ENCODE measurements around the gene RAB37. TPM values are rescaled to one million over a fixed set of nuclear protein-coding genes. Genes with fewer than 3 reads are reported as not detected.

RAB37 gene
- total and polyA plus RNA-seq, 4 donors: 2.5 to 6.9 (median 4.3) TPM

- WGBS (ENCODE audit: insufficient coverage): 76% methylated on average over 10 of the region's 12 CpGs
These were observed 4.8 kb upstream of the RAB37 start for GRCh38 chr17:74732042-74732867.

GRCh38 chr17:74733365-74734122 lies 3.5 kb upstream of the RAB37 start:
- whole genome bisulfite sequencing (ENCODE audit: insufficient coverage): 58% methylated on average over 9 of the region's 9 CpGs
- Histone ChIP-seq H3K4me3 (ENCODE audit: low read depth, low read length) (no peak overlapping the region), H3K4me1 (ENCODE audit: control insufficient read depth, insufficient read depth, low read length) (peaks cover 24% of the 10 kb centered on the region), H3K27me3 (ENCODE audit: control insufficient read depth, insufficient read depth, low read length) (peaks cover 47% of the 10 kb centered on the region), H3K36me3 (ENCODE audit: control insufficient read depth, insufficient read depth, low read length) (no peaks in the 10 kb centered on the region), H3K27ac (ENCODE audit: low read depth, low read length) (no peak overlapping the region), H3K9me3 (ENCODE audit: control insufficient read depth, insufficient read depth, low read length) (no peaks in the 10 kb centered on the region)
- no peak for DNase-seq (ENCODE audit: low read depth in 4 of 6, low spot score in 6 of 6)

More at GRCh38 chr17:74732042-74732867, 4.8 kb upstream of the RAB37 start:
- Histone ChIP-seq H3K4me1 (ENCODE audit: control insufficient read depth, insufficient read depth, low read length) (peaks cover 11% of the 10 kb centered on the region), H3K9me3 (ENCODE audit: control insufficient read depth, insufficient read depth, low read length) (no peaks in the 10 kb centered on the region), H3K27me3 (ENCODE audit: control insufficient read depth, insufficient read depth, low read length) (peaks cover 34% of the 10 kb centered on the region), H3K27ac (ENCODE audit: low read depth, low read length) (no peak overlapping the region), H3K4me3 (ENCODE audit: low read depth, low read length) (no peak overlapping the region), H3K36me3 (ENCODE audit: control insufficient read depth, insufficient read depth, low read length) (no peaks in the 10 kb centered on the region)
- DNase-seq (ENCODE audit: low read depth in 4 of 6, low spot score in 6 of 6): no peak

GRCh38 chr17:74734256-74734655 lies 2.8 kb upstream of the RAB37 start:
- Histone ChIP-seq H3K9me3 (ENCODE audit: control insufficient read depth, insufficient read depth, low read length) (no peaks in the 10 kb centered on the region), H3K36me3 (ENCODE audit: control insufficient read depth, insufficient read depth, low read length) (no peaks in the 10 kb centered on the region), H3K27ac (ENCODE audit: low read depth, low read length) (no peak overlapping the region), H3K4me3 (ENCODE audit: low read depth, low read length) (no peak overlapping the region), H3K27me3 (ENCODE audit: control insufficient read depth, insufficient read depth, low read length) (peaks cover 54% of the 10 kb centered on the region), H3K4me1 (ENCODE audit: control insufficient read depth, insufficient read depth, low read length) (peaks cover 26% of the 10 kb centered on the region)
- 100% methylated on average over 1 of the region's 3 CpGs for WGBS (ENCODE audit: insufficient coverage)
- DNase-seq (ENCODE audit: low read depth in 4 of 6, low spot score in 6 of 6): no peak

- no peak overlapping the region for H3K27ac ChIP-seq (ENCODE audit: low read depth, low read length)
- H3K4me1 ChIP-seq (ENCODE audit: control insufficient read depth, insufficient read depth, low read length): peaks cover 26% of the 10 kb centered on the region
- H3K27me3 ChIP-seq (ENCODE audit: control insufficient read depth, insufficient read depth, low read length): peaks cover 65% of the 10 kb centered on the region
- 2% methylated on average over 32 of the region's 38 CpGs for WGBS (ENCODE audit: insufficient coverage)
- H3K4me3 ChIP-seq (ENCODE audit: low read depth, low read length): no peak overlapping the region
- no peak for DNase-seq (ENCODE audit: low read depth in 4 of 6, low spot score in 6 of 6)
- H3K36me3 ChIP-seq (ENCODE audit: control insufficient read depth, insufficient read depth, low read length): no peaks in the 10 kb centered on the region
- H3K9me3 ChIP-seq (ENCODE audit: control insufficient read depth, insufficient read depth, low read length): no peaks in the 10 kb centered on the region
These were observed 419 bp downstream of the RAB37 start for GRCh38 chr17:74737299-74738050.

- H3K27me3 ChIP-seq (ENCODE audit: control insufficient read depth, insufficient read depth, low read length): peaks cover 64% of the 10 kb centered on the region
- WGBS (ENCODE audit: insufficient coverage): 47% methylated on average over 13 of the region's 16 CpGs
- no peak overlapping the region for H3K4me3 ChIP-seq (ENCODE audit: low read depth, low read length)
These were observed 1.3 kb downstream of the RAB37 start for GRCh38 chr17:74738051-74738996.

GRCh38 chr17:74739227-74739831 lies 2.3 kb downstream of the RAB37 start:
- Histone ChIP-seq H3K4me1 (ENCODE audit: control insufficient read depth, insufficient read depth, low read length) (peaks cover 28% of the 10 kb centered on the region), H3K27me3 (ENCODE audit: control insufficient read depth, insufficient read depth, low read length) (peaks cover 56% of the 10 kb centered on the region), H3K27ac (ENCODE audit: low read depth, low read length) (no peak overlapping the region), H3K36me3 (ENCODE audit: control insufficient read depth, insufficient read depth, low read length) (no peaks in the 10 kb centered on the region), H3K9me3 (ENCODE audit: control insufficient read depth, insufficient read depth, low read length) (no peaks in the 10 kb centered on the region), H3K4me3 (ENCODE audit: low read depth, low read length) (no peak overlapping the region)
- DNase-seq (ENCODE audit: low read depth in 4 of 6, low spot score in 6 of 6): no peak
- 88% methylated on average over 4 of the region's 12 CpGs for WGBS (ENCODE audit: insufficient coverage)

More at GRCh38 chr17:74738051-74738996, 1.3 kb downstream of the RAB37 start:
- DNase-seq (ENCODE audit: low read depth in 4 of 6, low spot score in 6 of 6): no peak
- Histone ChIP-seq H3K36me3 (ENCODE audit: control insufficient read depth, insufficient read depth, low read length) (no peaks in the 10 kb centered on the region), H3K27ac (ENCODE audit: low read depth, low read length) (no peak overlapping the region), H3K9me3 (ENCODE audit: control insufficient read depth, insufficient read depth, low read length) (no peaks in the 10 kb centered on the region), H3K4me1 (ENCODE audit: control insufficient read depth, insufficient read depth, low read length) (peaks cover 26% of the 10 kb centered on the region)

GRCh38 chr17:74740173-74740572 lies 3.1 kb downstream of the RAB37 start:
- Histone ChIP-seq H3K27ac (ENCODE audit: low read depth, low read length) (no peak overlapping the region), H3K27me3 (ENCODE audit: control insufficient read depth, insufficient read depth, low read length) (peaks cover 61% of the 10 kb centered on the region), H3K9me3 (ENCODE audit: control insufficient read depth, insufficient read depth, low read length) (no peaks in the 10 kb centered on the region), H3K4me3 (ENCODE audit: low read depth, low read length) (no peak overlapping the region), H3K4me1 (ENCODE audit: control insufficient read depth, insufficient read depth, low read length) (peaks cover 37% of the 10 kb centered on the region), H3K36me3 (ENCODE audit: control insufficient read depth, insufficient read depth, low read length) (no peaks in the 10 kb centered on the region)
- 74% methylated on average over 5 of the region's 6 CpGs for WGBS (ENCODE audit: insufficient coverage)
- no peak for DNase-seq (ENCODE audit: low read depth in 4 of 6, low spot score in 6 of 6)

- 91% methylated on average over 17 of the region's 17 CpGs for WGBS (ENCODE audit: insufficient coverage)
- Histone ChIP-seq H3K27ac (ENCODE audit: low read depth, low read length) (no peak overlapping the region), H3K27me3 (ENCODE audit: control insufficient read depth, insufficient read depth, low read length) (peaks cover 62% of the 10 kb centered on the region), H3K9me3 (ENCODE audit: control insufficient read depth, insufficient read depth, low read length) (no peaks in the 10 kb centered on the region), H3K4me1 (ENCODE audit: control insufficient read depth, insufficient read depth, low read length) (peaks cover 43% of the 10 kb centered on the region), H3K36me3 (ENCODE audit: control insufficient read depth, insufficient read depth, low read length) (no peaks in the 10 kb centered on the region), H3K4me3 (ENCODE audit: low read depth, low read length) (no peak overlapping the region)
- DNase-seq (ENCODE audit: low read depth in 4 of 6, low spot score in 6 of 6): no peak
These were observed 3.8 kb downstream of the RAB37 start for GRCh38 chr17:74740641-74741387.
